Suprapubic skin (tissue), 3 donors: ENCODE results near the gene DCST1.

ENCODE experiments used
- CTCF ChIP-seq, 2 donors: fragments of 200-600 bp in 1 of 2; fragments of 450-650 bp in 1 of 2; sonication (generic) in 1 of 2; IDR thresholded peaks; one replicate each; pipeline ENCODE4 v1.5.1; 2016 to 2019; ENCODE audit warnings: antibody characterized with exemption in 2 of 2, mild to moderate bottlenecking in 1 of 2, moderate library complexity in 1 of 2
- POLR2AphosphoS5 ChIP-seq, 3 donors: sonication (generic); formaldehyde crosslinking; IDR thresholded peaks; one replicate each; pipeline ENCODE4 v1.6.1; 2017; ENCODE audit warnings: antibody characterized with exemption in 3 of 3

DNA sequence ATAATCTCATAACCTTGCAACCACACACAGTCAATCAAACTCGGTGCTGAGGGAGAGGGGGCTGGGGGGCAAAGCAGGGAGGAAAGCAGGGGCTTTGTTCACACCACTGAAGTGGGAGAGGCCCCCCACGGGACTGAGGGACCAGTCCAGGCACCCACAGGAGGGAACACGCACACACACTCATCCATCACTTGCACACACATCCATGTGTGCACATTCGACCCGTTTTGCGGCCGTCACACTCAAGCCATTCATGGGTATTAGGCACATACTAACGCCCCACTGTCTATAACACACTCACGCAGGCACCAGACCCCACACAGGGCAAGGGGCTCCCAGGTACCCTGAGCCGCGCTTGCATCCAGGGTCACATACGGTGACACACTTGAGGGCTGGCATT lies 59.0 kb downstream of the DCST1 start:
- TF ChIP-seq CTCF (IDR thresholded peaks at IDR 0.05) (no peak), POLR2AphosphoS5 (IDR thresholded peaks at IDR 0.05) (no peak)
